KOPT-K1 (cell line): ENCODE results near the gene PTPRK.
A peak's percentile ranks its signal among the peaks of the same experiment; 100 is the strongest.

Source experiments
- H3K27ac ChIP-seq: fragments of 200-600 bp; sonication (generic); 2 replicates; pipeline ENCODE4 v1.5.1; 2016; ENCODE audit warnings: antibody characterized with exemption, mild to moderate bottlenecking, low read depth, low read length; ENCODE audit not compliant: poor library complexity, severe bottlenecking
- H3K36me3 ChIP-seq: fragments of 200-600 bp; sonication (generic); 2 replicates; pipeline ENCODE4 v1.5.1; 2017; ENCODE audit warnings: antibody characterized with exemption, mild to moderate bottlenecking, low read length, moderate library complexity; ENCODE audit not compliant: insufficient read depth
- H3K9me3 ChIP-seq: fragments of 200-600 bp; sonication (generic); 2 replicates; pipeline ENCODE4 v1.5.1; 2017; ENCODE audit warnings: antibody characterized with exemption, low read length, mild to moderate bottlenecking; ENCODE audit not compliant: insufficient read depth, poor library complexity, severe bottlenecking

PTPRK gene

GRCh38 chr6:128277379-128277778 is 243.0 kb downstream of the PTPRK start:
- H3K9me3 ChIP-seq = no peaks in the 10 kb centered on the region
- H3K27ac ChIP-seq = no peak overlapping the region
- no peaks in the 10 kb centered on the region for H3K36me3 ChIP-seq

GRCh38 chr6:128276311-128276710 is 244.1 kb downstream of the PTPRK start:
- H3K9me3 ChIP-seq = no peaks in the 10 kb centered on the region
- no peaks in the 10 kb centered on the region for H3K36me3 ChIP-seq
- H3K27ac ChIP-seq = no peak overlapping the region

- H3K27ac ChIP-seq = no peak overlapping the region
Measured at GRCh38 chr6:128275681-128276080, 244.7 kb downstream of the PTPRK start.

GRCh38 chr6:128275030-128275429 is 245.4 kb downstream of the PTPRK start:
- H3K27ac ChIP-seq = no peak overlapping the region
- H3K36me3 ChIP-seq = no peaks in the 10 kb centered on the region
- H3K9me3 ChIP-seq = no peaks in the 10 kb centered on the region

More at GRCh38 chr6:128275681-128276080, 244.7 kb downstream of the PTPRK start:
- Histone ChIP-seq H3K36me3 (no peaks in the 10 kb centered on the region), H3K9me3 (no peaks in the 10 kb centered on the region)

- Histone ChIP-seq H3K36me3 (no peaks in the 10 kb centered on the region), H3K27ac (no peak overlapping the region), H3K9me3 (no peaks in the 10 kb centered on the region)
Measured at GRCh38 chr6:128271527-128271926, 248.9 kb downstream of the PTPRK start.

- Histone ChIP-seq H3K36me3 (no peaks in the 10 kb centered on the region), H3K27ac (no peak overlapping the region), H3K9me3 (no peaks in the 10 kb centered on the region)
Measured at GRCh38 chr6:128271011-128271410, 249.4 kb downstream of the PTPRK start.

GRCh38 chr6:128266946-128267345 is 253.5 kb downstream of the PTPRK start:
- peaks cover 13% of the 10 kb centered on the region for H3K9me3 ChIP-seq
- no peak overlapping the region for H3K27ac ChIP-seq
- H3K36me3 ChIP-seq = no peaks in the 10 kb centered on the region; the same call in 1 of the 2 replicates

GRCh38 chr6:128265706-128266105 is 254.7 kb downstream of the PTPRK start:
- no peak overlapping the region for H3K27ac ChIP-seq
- no peaks in the 10 kb centered on the region; the same call in 1 of the 2 replicates for H3K36me3 ChIP-seq

GRCh38 chr6:128259730-128260685 is 260.4 kb downstream of the PTPRK start:
- Histone ChIP-seq H3K27ac (peak overlapping the region; percentile 73), H3K36me3 (no peaks in the 10 kb centered on the region; the same call in 1 of the 2 replicates), H3K9me3 (peaks cover 12% of the 10 kb centered on the region)

More at GRCh38 chr6:128265706-128266105, 254.7 kb downstream of the PTPRK start:
- peaks cover 13% of the 10 kb centered on the region for H3K9me3 ChIP-seq

- Histone ChIP-seq H3K9me3 (peaks cover 4% of the 10 kb centered on the region), H3K27ac (peak overlapping the region; percentile 73), H3K36me3 (no peaks in the 10 kb centered on the region)
Measured at GRCh38 chr6:128259029-128259724, 261.2 kb downstream of the PTPRK start.

GRCh38 chr6:128256095-128256494 is 264.3 kb downstream of the PTPRK start:
- Histone ChIP-seq H3K27ac (no peak overlapping the region), H3K36me3 (no peaks in the 10 kb centered on the region), H3K9me3 (no peaks in the 10 kb centered on the region)

- no peaks in the 10 kb centered on the region for H3K9me3 ChIP-seq
- H3K36me3 ChIP-seq = no peaks in the 10 kb centered on the region
- H3K27ac ChIP-seq = peak overlapping the region; percentile 16
Measured at GRCh38 chr6:128252341-128253176, 267.8 kb downstream of the PTPRK start.

- no peaks in the 10 kb centered on the region for H3K9me3 ChIP-seq
- H3K36me3 ChIP-seq = no peaks in the 10 kb centered on the region
- no peak overlapping the region for H3K27ac ChIP-seq
Measured at GRCh38 chr6:128251445-128252340, 268.7 kb downstream of the PTPRK start.
